ENCODE measurements around the gene BEND5.

The BEND5 gene, protein sequence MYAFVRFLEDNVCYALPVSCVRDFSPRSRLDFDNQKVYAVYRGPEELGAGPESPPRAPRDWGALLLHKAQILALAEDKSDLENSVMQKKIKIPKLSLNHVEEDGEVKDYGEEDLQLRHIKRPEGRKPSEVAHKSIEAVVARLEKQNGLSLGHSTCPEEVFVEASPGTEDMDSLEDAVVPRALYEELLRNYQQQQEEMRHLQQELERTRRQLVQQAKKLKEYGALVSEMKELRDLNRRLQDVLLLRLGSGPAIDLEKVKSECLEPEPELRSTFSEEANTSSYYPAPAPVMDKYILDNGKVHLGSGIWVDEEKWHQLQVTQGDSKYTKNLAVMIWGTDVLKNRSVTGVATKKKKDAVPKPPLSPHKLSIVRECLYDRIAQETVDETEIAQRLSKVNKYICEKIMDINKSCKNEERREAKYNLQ

DNA sequence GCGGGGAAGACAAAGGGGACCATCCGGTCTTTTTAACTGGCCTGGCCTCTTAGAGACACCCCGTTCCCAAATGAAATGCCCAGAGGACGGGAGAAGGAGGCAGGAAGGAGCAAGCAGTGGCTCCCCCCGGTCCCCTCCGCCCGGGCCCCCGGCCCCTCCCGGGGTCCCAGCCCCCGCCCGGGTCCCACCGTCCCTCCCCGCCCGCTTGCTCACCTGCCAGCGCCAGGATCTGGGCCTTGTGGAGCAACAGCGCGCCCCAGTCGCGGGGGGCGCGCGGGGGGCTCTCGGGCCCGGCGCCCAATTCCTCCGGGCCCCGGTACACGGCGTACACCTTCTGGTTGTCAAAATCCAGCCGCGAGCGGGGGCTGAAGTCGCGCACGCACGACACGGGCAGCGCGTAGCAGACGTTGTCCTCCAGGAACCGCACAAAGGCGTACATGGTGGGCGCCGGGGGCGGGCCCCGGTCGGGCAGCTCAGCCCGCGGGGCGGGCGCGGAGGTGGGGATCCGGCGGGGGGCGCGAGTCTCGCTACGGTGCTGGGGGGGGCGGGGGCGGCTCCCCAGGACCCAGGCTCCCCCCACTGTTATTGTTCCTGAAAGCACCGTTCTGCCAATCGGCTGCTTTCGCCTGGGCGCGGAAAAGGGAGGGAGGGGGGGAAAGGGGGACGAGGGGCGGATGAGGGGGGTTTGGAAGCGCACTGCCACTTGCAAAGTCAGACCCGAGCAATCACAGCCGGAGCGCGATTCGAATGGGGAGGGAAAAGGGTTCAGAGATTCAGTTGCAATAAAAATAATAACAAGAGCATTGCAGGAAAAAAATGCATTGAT is at the start of gene BEND5:
Gene BEND5, minus strand, starts transcription at position 499 of the 826 bp plus-strand sequence. Its CDS starts 60 bp downstream, at position 439.
- DNase-seq (ENCODE audit: low read depth): no peak

DNA sequence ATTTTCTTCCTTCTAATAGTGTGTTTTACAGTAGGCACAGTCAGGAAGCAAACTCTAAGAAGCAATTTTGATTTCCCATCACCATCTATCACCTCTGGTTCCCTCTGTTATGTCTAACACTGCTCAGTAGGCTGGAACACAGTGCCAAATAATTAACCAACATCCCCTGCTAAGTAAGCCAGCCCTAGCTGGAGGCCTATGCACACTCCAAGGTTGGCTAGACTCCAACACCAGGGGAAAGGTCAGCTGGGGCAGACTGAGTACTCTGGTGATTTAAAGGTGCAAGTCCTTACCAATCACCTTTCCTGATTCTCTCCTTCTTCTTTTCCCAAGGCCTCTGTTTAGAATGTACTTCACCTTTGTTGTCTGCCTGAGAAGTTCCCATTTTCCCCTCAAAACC is 46.5 kb upstream of the BEND5 start:
- no peak for DNase-seq (ENCODE audit: low read depth)

DNA sequence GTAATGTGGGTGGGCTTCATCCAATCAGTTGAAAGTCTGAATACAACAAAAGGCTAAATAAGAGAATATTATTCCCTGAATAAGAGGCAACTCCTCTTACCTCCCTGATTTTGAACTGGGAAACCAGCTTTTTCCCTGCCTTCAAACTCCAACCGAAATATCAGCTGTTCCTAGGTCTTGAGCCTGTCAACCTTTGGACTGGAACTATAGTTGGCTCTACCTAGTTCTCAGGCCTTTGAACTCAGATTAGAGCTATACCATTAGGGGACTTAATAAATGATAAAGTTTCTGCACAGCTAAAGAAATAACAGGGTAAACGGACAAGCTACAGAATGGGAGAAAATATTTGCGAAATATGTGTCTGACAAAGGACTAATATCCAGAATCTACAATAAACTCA is 43.8 kb upstream of the BEND5 start:
- DNase-seq (ENCODE audit: low read depth): no peak

DNA sequence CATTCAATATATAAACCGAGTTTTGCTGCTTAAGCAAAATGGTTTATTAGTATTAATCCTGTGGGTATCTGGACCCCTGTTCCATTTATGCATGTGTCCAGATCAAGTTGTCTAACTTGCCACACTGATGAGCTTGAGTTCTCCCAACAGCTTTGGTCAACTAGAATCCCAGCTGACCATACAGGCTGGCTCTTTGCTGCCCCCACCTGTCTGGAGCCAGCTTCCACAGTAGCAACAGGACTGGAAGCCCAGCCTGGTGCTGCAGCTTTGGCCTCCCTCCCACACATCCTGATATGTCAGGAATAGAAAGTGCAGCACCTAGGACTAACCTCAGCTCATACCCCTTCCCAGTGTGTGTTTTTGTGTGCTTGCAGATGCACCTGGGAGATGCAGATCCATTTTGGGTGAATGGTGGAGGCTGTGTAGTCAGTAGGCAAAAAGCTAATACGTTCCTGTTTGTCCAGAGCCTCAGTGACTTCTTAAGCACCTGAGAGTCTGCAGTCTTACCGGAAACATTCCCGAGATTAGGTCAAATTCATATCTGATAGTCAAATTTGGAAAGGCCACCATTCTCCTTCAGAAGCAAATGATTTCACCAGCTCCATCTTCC is 40.9 kb upstream of the BEND5 start:
- peak; percentile 14 for DNase-seq (ENCODE audit: low read depth)

DNA sequence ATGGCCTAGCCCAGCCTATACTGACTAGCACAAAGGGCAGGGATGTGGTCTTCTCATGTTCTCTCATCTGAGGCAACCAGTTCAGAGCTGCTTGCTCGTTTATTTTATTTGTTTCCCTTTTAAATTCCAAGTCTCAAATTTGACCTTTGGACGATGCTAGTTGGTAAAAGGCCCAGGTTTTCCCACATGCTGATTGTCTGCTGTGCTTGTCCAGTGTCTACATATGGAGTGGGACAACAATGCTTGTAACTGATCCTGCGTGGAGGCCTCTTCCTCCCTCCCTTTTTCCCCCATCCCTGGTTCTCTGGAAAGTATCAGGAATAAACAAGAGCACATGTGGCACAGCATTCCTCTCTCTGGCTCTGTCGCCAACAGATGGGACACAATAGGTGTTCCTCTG is 34.0 kb upstream of the BEND5 start:
- no peak for DNase-seq (ENCODE audit: low read depth)

DNA sequence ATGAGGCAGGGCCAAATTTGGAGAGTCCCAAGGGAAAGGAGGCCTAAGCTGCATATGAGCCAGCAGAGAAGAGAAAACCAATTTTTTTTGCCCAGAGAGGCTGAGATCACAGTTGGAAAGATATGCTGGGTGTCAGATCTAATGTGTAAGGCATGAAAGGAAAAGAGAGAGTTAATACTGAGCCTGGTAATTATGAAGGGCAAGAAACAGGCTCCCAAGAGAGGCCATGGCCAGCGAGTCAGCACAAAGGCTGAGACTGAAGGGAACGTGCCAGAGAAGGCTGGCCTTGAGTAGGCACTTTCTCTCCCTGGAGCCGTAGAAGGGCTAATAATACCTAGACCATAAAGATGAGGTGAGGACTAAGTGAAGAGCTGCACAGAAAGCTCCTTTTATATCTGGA is 31.8 kb upstream of the BEND5 start:
- no peak for DNase-seq (ENCODE audit: low read depth)

DNA sequence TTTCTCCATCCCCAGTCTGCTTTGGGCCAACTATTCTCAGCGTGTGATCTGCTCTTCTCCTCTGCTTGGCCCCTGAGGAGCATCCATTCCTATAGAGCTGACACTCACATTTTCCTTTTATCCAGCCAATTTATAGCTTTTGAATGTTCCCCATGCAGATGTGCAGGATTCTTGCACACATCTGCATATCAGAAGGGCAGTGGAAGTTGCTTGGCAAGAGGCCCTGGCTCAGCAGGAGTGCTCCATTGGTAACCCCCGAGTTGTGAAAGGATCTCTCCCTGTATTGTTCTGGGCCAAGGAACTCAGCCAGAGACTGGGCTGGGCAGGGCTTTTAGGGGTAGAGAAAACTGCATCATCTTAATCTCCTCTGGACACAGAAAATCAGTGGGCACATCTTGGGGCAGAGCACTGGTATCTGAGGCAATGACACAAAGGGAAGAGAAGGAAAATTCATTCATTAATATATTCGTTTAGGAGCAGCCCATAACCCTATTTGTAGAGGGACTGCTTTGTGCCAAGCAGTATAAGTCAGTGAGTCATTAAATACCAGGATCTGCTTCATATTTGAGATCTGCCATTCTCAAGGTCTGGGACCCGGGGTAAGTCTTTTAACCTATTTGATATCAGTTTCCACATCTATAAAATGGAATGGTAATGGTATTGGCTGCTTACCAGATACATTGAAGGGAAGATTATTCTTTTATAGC is 31.0 kb upstream of the BEND5 start:
- DNase-seq (ENCODE audit: low read depth): no peak

DNA sequence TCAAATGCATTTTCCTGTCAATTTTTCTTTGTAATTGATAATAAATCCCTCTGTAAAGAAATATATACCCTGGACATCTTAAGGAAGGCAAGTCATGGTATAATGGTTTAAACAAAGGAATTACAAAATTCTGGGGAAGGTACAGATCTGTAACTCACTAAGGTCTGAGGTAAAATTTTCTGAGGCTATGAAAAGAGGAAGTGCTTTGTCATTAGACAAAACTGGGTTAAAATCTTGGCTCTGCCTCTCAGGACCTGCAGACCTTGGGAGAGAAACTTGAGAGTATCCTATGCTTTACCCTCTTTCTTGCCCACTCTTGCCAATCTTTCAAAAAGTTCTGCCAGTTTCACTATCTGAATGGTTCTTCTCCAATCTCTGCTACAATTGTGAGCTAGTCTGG is 26.8 kb upstream of the BEND5 start:
- DNase-seq (ENCODE audit: low read depth): no peak

DNA sequence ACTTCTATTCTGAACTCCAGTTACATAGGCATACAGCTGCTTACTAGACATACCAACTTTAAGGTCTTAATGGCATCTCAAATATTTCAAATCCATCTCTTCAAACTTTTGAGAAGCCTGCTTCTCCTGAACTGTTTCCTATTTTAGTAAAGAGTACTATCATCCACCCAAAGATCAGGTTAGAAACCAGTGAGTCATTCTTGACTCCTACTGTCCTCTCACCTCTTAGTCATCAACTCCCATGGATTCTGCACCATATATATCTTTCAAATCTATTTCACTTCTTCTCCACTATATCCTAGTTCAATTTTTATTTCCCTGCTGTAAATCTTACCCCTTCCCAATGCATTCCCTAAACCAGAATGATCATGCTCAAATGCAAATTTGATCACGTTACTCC is 18.1 kb upstream of the BEND5 start:
- no peak for DNase-seq (ENCODE audit: low read depth)

DNA sequence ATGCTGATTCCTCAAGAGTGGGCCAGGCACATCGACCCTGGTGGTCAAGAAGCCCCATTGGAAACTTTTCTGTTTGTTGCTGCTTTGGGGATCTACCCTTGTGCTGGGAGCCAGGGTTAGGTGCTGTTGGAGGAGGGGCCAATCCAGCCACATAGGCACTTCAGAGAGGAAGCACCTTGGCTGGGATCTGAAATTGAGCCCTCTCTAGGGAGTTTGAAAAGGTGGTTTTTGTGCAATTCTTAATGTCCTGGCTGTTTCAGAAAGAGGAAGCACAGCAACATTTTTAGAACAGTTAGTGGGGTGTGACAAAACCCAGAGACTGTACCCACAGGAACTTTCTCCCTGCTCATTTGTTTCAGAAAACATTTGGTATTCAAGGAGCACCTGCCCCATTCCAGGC is 17.2 kb upstream of the BEND5 start:
- DNase-seq (ENCODE audit: low read depth): no peak

DNA sequence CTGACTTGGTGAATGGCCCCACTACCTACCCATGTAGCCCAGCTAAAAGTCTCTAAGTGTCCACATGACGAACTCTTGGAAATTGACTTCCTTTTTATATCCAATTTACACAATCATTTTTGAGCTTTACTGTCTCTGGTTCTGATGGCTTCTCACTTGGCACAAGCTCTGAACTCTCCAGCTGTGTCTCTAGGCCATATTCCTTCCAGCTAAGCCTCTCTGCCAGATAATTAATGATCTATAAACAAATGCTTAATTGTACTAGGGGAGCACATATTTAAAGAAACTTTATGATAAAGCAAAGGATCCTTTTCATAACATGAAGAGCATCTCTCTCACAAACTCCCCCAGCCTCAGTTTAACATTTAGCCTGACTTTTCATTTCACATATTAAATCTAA is 16.3 kb upstream of the BEND5 start:
- no peak for DNase-seq (ENCODE audit: low read depth)

DNA sequence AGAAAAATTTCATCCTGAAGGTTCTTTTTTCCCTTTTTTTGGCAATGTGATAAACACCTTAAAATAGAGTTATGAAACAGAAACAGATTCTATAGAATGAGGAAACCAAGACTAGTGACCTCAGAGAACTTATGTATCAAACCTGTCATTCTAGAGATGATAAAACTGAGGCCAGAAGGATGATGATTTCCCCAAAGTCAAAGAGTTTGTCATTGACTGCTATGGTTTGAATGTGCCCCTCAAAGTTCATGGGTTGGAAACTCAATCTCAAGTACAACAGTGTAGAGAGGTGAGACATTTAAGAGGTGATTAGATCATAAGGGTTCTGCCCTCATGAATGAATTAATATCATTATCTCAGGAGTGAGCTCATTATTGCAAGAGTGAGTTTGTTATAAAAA is 13.7 kb upstream of the BEND5 start:
- DNase-seq (ENCODE audit: low read depth): no peak

DNA sequence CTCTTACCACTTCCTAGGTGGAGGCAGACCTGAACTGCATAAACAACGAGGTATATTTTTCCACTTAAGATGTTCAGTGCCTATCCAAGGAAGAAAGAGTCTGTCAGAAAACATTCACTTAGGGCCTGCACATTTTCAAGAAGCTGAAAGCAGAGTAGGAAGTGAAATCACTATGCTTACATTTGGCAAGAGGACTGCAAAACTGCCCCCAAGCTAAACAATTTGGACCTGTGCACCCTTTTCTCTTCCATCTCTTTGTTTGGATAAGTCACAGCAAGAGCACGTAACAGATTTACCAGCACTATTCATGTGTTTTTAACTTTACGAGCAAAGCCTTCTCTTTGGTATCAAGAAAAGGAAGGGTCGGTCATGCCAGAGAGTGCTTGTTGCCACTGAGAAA is 13.2 kb upstream of the BEND5 start:
- DNase-seq (ENCODE audit: low read depth): no peak

DNA sequence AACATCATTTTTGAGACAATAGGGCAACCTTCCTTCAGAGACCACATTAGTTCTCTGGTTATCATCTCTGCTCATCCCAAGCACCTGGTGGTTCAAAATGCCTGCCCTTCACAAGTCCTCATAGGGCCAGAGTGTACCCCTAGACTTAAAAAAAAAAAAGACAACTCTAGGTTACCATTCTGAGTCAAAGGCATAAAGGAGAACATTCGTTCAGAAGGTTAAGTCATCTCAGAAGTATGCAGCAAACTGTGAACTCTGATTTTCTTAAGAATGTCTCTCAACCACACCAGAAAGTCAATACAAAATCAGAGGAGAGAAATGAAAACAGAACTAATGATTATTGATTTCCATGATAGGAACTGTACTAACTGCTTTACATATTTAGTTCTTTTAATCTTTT is 9.2 kb upstream of the BEND5 start:
- DNase-seq (ENCODE audit: low read depth): no peak

DNA sequence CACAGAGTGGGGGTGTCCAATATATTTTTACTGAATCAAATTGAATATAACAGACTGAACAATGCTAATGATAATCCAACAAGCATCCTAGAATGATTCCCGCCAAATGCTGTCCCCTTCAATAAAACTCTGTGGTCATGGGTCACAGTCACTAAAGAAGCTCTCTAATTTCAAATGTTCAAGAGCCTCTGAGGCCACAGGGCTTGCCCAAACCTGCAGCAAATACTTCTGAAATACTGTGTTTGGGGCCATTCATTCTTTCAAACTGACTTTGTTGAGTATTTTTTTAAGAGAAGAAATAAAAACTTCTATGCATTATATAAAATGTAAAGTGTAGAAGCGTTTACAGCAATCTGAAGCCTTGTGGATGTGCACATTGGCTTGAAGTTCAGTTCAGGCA is 7.6 kb upstream of the BEND5 start:
- DNase-seq (ENCODE audit: low read depth): no peak

DNA sequence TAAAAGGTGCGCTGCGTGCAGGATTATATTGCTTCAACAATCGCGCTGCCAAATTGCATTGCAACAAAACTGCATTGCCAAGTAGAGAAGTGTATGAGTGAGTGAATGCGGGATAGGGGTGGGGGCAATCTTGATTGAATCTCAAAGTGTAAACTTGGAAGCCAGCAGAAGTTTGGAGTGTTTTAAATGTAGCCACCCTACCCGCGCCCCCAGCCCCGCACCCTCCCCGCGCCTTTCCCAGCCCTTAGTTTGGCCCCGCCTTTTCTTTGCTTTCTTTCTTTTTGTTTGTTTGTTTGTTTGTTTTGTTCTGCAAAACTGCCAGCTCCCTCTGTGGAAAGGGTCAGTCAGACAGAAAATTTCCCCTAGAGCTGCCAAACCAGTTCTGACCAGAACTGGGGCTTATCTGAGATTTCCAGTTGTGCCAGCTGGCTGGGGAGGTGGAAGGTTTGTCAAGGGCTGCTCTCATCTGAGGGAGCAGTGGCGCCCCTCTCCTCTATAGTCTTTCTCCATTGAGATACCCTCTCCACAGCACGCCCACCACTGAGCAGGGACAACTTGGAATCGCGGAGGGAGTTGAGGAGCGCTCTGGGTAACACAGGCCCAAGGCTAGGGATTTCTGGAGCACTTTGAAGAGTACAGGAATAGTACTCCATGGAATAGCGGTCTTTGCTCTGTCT is 666 bp upstream of the BEND5 start:
- DNase-seq (ENCODE audit: low read depth): no peak

DNA sequence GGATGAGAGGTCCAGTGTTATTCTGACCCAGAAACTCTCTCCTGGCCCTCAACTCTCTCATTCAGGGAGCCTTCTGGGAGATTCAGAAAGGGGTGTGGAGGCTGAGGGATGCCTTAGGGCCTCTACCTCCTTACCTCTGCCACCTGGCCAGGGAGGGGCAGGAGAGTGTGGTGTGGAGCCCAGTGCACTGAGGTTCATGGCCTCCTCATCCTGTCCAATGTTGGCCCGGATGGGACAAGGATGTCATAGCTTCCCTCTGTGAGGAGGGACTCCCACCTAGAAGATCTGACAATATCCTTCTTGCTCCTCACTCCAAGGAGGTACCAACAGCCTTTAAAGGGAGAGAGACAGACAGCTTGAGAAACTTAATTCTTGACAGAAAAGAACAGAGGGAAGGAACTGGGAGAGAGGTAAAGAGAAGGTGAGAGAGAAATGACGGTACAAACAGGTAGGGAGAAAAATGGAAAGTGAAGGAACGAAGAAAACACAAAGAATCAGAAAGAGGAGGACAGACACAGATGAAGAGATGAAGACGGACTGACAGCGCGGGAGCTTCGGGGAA is 779 bp downstream of the BEND5 start:
- no peak for DNase-seq (ENCODE audit: low read depth)

DNA sequence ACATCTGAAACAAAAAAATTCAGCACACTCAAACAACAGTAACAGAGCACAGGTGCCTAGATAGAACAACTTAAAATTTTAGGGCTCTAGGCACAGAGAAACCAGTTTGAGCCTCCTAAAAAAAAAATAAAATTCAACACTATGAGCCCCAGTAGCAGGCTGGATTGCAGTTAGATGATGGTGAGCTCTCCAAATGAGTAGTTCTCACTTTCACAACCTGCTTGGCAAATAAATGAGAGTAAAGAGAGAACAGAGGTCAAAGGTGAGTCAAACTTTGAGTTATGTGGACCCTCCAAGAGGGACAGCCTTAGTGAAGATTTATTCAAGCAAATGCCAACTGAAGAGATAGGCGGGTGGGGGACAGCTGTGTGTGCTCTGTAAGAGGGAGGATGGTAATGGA is 3.6 kb downstream of the BEND5 start:
- no peak for DNase-seq (ENCODE audit: low read depth)

DNA sequence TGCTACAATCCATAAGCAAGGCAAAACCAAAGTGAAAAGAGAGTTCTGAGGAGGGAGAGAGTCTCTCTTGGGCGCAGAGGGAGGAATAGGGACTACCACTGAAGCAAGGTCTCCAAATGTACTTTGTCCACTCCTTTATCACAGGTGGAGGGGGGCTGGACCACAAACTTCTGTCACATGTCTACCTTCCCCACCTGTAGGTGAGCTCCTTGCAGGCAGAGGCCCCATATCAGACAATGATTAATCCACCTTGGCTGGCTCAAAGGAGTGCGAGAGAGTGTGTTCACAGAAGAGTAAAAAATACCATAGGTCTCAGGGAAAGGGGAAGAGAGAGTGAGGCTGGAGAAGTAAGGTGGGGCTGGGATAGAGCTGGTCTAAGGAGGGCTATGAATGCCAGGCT is 4.5 kb downstream of the BEND5 start:
- DNase-seq (ENCODE audit: low read depth): no peak

DNA sequence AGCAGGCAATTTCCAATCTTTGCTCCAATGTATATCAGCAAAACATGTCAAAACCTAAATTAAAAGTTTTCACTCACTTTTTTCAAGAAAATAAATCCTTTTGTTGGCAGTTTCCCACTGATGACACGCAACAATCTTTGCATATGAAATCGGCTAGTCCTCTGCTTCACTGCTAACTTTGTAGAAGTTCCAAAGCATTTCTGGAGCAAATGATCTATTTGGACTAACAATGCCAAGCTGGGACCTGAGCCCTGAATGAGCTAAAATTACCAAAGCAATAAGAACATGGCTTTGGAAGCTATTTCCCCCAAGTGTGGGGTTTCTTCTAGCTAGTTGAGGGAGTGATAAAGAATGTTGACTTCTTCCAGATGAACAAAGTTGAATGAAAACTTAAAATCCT is 5.1 kb downstream of the BEND5 start:
- DNase-seq (ENCODE audit: low read depth): no peak

DNA sequence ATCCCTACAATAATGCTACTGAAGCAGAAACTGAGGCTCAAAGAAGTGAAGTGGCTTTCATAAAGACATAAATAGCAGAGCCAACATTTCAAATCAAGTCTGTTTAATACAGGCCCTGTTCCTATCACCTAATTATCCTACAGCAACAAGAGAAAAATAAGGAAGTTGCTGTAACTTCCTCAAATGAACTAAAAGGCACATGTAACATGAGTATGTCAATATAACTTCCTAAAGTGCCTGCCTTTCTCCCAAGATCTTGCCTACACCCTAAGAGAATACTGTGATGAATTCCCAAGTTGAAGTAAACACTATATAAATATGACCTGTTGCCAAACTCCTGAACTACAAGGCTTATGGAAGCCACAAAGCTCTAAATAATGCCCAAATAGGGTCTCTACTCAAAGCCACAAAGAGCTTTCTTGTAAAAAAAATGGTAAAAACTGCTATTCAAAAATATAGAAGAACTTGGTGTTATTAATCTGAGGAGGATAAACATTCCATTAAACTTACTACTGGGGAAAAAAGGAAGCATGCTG is 8.6 kb downstream of the BEND5 start:
- no peak for DNase-seq (ENCODE audit: low read depth)

Measured in non-pigmented ciliary epithelial cell (primary cell).